Type B pancreatic cell (in vitro differentiated cells): ENCODE data around the gene COL1A2. TPM values are rescaled to one million over a fixed set of nuclear protein-coding genes. Genes with fewer than 3 reads are reported as not detected.

Experiments
- DNase-seq: peaks from one replicate; pipeline ENCODE4 v3.0.0; 2021; ENCODE audit warnings: mixed read lengths; ENCODE audit not compliant: unreplicated experiment; ENCODE audit errors: extremely low spot score
- H3K27ac Mint-ChIP-seq: 2 replicates; pipeline ENCODE4 v1.8.0; 2021; ENCODE audit warnings: mild to moderate bottlenecking, mixed read lengths
- H3K27me3 Mint-ChIP-seq: 2 replicates; pipeline ENCODE4 v1.8.0; 2021; ENCODE audit warnings: mixed read lengths
- H3K36me3 Mint-ChIP-seq: 2 replicates; pipeline ENCODE4 v1.8.0; 2021; ENCODE audit warnings: mixed read lengths
- H3K4me1 Mint-ChIP-seq: one replicate; pipeline ENCODE4 v1.8.0; 2021; ENCODE audit warnings: mixed read lengths; ENCODE audit not compliant: unreplicated experiment
- H3K4me3 Mint-ChIP-seq: 2 replicates; pipeline ENCODE4 v1.8.0; 2021; ENCODE audit warnings: mild to moderate bottlenecking, mixed read lengths
- H3K9me3 Mint-ChIP-seq: 2 replicates; pipeline ENCODE4 v1.8.0; 2021; ENCODE audit warnings: mixed read lengths
- CTCF ChIP-seq: fragments of 200-600 bp; sonication (generic); conservative IDR thresholded peaks from 2 replicates; pipeline ENCODE4 v1.5.0; 2021; ENCODE audit warnings: antibody characterized with exemption, mild to moderate bottlenecking
- total RNA-seq: library from RNA; stranded (reverse); gene quantifications from 2 replicates; pipeline ENCODE4 v1.2.1, GENCODE V29; 2021; ENCODE audit warnings: low replicate concordance

COL1A2 gene
- total RNA-seq, 1 donor from 2014 or later: 692 TPM

DNA sequence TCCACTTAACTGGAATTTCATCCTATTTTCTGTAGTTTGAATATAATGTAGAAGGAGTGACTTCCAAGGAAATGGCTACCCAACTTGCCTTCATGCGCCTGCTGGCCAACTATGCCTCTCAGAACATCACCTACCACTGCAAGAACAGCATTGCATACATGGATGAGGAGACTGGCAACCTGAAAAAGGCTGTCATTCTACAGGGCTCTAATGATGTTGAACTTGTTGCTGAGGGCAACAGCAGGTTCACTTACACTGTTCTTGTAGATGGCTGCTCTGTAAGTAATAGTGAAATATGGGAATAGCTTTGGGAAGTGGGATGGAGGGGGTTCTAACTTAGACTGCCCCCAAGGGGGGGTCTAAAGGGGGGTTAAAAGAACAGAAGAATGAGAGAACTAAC lies 34.5 kb downstream of the COL1A2 start:
- Mint-ChIP-seq H3K27ac (no peak overlapping the region), H3K4me3 (no peak overlapping the region), H3K9me3 (no peaks in the 10 kb centered on the region), H3K4me1 (no peaks in the 10 kb centered on the region), H3K36me3 (peaks cover 13% of the 10 kb centered on the region), H3K27me3 (no peaks in the 10 kb centered on the region)
- no peak for DNase-seq
- no peak for TF ChIP-seq CTCF

DNA sequence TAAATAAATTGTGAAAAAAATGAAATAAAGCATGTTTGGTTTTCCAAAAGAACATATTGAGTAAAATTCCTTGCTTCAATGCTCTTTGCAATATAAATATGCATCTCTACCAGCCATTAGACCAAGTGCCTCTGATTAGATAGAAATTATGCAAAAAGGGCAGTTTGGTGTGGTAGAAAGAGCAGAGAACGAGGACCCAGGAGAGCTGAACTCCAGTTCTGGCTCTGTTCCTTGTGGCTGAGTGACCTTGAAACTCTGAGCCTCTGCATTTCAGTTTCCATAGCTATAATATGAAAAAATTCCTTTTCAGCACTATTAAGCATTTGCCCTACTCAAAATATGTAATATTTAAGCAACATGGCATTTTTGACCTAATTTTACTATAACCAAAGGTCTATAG lies 36.5 kb downstream of the COL1A2 start:
- Mint-ChIP-seq H3K27ac (no peak overlapping the region), H3K9me3 (no peaks in the 10 kb centered on the region), H3K4me3 (no peak overlapping the region), H3K27me3 (no peaks in the 10 kb centered on the region), H3K4me1 (peaks cover 2% of the 10 kb centered on the region), H3K36me3 (peaks cover 9% of the 10 kb centered on the region)
- TF ChIP-seq CTCF: no peak
- no peak for DNase-seq

DNA sequence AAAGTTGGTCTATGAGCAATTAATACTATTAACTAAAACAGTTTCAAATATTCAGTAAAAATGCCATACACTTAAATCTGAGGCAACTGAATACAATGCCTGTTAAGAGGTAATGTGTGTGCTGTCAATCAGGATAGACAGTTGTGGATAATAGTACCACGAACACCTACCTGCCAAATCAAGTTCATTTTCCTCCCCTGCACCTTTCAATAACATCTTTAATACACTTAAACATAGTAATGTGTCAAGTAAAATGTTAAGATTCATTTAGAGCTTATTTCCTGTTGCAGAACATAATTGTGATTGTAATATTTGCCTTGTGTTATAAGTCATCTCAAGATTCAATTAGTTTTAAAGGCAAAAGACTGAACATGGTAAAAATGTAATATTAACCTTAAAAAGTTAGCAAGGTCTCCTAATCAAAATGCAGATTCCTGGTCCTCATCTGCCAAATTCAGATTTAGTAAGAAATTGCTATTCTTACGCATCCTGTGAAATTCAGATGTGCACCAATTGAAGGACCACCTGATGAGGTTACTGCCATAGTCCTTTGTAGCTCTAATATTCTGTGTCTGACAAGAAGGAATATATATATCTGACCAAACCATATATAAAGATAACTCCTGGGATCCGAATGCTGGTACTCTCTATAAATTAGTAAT lies 37.1 kb downstream of the COL1A2 start:
- H3K4me1 Mint-ChIP-seq: peaks cover 3% of the 10 kb centered on the region
- no peaks in the 10 kb centered on the region for H3K9me3 Mint-ChIP-seq
- no peak for DNase-seq
- no peaks in the 10 kb centered on the region for H3K27me3 Mint-ChIP-seq
- H3K4me3 Mint-ChIP-seq: no peak overlapping the region
- peaks cover 3% of the 10 kb centered on the region for H3K36me3 Mint-ChIP-seq
- no peak overlapping the region for H3K27ac Mint-ChIP-seq
- TF ChIP-seq CTCF: no peak

- H3K4me1 Mint-ChIP-seq: peaks cover 3% of the 10 kb centered on the region
- no peaks in the 10 kb centered on the region for H3K9me3 Mint-ChIP-seq
- peaks cover 3% of the 10 kb centered on the region for H3K36me3 Mint-ChIP-seq
- DNase-seq: no peak
- H3K27ac Mint-ChIP-seq: no peak overlapping the region
- no peaks in the 10 kb centered on the region for H3K27me3 Mint-ChIP-seq
- H3K4me3 Mint-ChIP-seq: no peak overlapping the region
- no peak for TF ChIP-seq CTCF
These were observed 37.6 kb downstream of the COL1A2 start for GRCh38 chr7:94432281-94432670.

DNA sequence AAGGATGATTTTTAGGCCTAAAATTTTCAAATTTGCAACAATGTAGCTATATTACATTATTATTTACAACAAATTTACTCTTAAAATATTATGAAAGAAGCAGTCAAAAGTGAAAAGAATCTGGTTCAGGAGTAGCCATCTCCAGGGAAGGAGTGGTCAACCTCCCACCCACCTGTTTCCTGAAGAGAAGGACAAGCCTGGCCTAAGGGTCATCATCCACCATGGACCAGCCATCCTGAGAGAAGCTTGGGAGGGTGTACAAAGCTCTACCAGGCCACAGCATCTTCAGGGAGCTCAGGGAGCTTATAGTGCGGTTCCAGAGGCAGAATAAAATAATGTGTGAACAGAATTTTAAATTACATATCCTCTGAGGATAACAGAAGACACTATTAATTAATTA lies 38.1 kb downstream of the COL1A2 start:
- no peak for TF ChIP-seq CTCF
- H3K4me1 Mint-ChIP-seq: peaks cover 3% of the 10 kb centered on the region
- H3K9me3 Mint-ChIP-seq: no peaks in the 10 kb centered on the region
- H3K4me3 Mint-ChIP-seq: no peak overlapping the region
- H3K36me3 Mint-ChIP-seq: peaks cover 3% of the 10 kb centered on the region
- no peak for DNase-seq
- H3K27ac Mint-ChIP-seq: no peak overlapping the region
- no peaks in the 10 kb centered on the region for H3K27me3 Mint-ChIP-seq

- Mint-ChIP-seq H3K27ac (no peak overlapping the region), H3K27me3 (no peaks in the 10 kb centered on the region), H3K4me1 (peaks cover 7% of the 10 kb centered on the region), H3K4me3 (no peak overlapping the region), H3K9me3 (no peaks in the 10 kb centered on the region), H3K36me3 (peaks cover 3% of the 10 kb centered on the region)
- TF ChIP-seq CTCF: no peak
- DNase-seq: no peak
These were observed 38.5 kb downstream of the COL1A2 start for GRCh38 chr7:94433224-94433623.
